Measurements from ENCODE around the gene DNAJC17. TPM values are rescaled to one million over a fixed set of nuclear protein-coding genes. Genes with fewer than 3 reads are reported as not detected.

The DNAJC17 gene
- total RNA-seq, 2 experiments from 2014 or later = 24.2 to 39.9 TPM

- Histone ChIP-seq H3K4me2 (ENCODE audit: low read length) (no peak overlapping the region), H3K9me3 (ENCODE audit: low read length) (no peaks in the 10 kb centered on the region), H4K20me1 (ENCODE audit: insufficient read depth, low read length) (no peaks in the 10 kb centered on the region), H3K4me3 (ENCODE audit: low read depth, low read length, poor library complexity, severe bottlenecking) (no peak overlapping the region), H3K4me1 (ENCODE audit: insufficient read depth, low read length, poor library complexity, severe bottlenecking) (peaks cover 66% of the 10 kb centered on the region), H3K36me3 (ENCODE audit: insufficient read depth, low read length) (peaks cover 37% of the 10 kb centered on the region; the same call in 1 of the 2 replicates), H3K79me2 (ENCODE audit: insufficient read depth, low read depth, low read length) (peaks cover 4% of the 10 kb centered on the region; the same call in 1 of the 2 replicates), H2AFZ (ENCODE audit: low read length) (no peak overlapping the region), H3K27ac (ENCODE audit: low read depth, low read length, poor library complexity, severe bottlenecking) (no peak overlapping the region), H3K9me2 (ENCODE audit: insufficient read depth, low read length) (no peaks in the 10 kb centered on the region)
- ChIA-PET POLR2A (no interaction called here), CTCF (ENCODE audit: unreplicated experiment) (no interaction called here)
- no TSS peak for BruUV-seq (replicated peaks)
- TF ChIP-seq, protein P1, sequence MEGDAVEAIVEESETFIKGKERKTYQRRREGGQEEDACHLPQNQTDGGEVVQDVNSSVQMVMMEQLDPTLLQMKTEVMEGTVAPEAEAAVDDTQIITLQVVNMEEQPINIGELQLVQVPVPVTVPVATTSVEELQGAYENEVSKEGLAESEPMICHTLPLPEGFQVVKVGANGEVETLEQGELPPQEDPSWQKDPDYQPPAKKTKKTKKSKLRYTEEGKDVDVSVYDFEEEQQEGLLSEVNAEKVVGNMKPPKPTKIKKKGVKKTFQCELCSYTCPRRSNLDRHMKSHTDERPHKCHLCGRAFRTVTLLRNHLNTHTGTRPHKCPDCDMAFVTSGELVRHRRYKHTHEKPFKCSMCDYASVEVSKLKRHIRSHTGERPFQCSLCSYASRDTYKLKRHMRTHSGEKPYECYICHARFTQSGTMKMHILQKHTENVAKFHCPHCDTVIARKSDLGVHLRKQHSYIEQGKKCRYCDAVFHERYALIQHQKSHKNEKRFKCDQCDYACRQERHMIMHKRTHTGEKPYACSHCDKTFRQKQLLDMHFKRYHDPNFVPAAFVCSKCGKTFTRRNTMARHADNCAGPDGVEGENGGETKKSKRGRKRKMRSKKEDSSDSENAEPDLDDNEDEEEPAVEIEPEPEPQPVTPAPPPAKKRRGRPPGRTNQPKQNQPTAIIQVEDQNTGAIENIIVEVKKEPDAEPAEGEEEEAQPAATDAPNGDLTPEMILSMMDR (conservative IDR thresholded peaks at IDR 0.05; ENCODE audit: low read length) = no peak
- no peak for TF ChIP-seq EZH2phosphoT487 (IDR thresholded peaks at IDR 0.05; ENCODE audit: borderline replicate concordance, low read depth, low read length)
- no peak for DNase-seq (ENCODE audit: low spot score)
- intact Hi-C loops (cut with micrococcal nuclease; ENCODE audit: unreplicated experiment) = loop anchor here (5.0 kb wide), 2 partner anchors 125 to 175 kb away; partner anchors contain the start of genes KNL1 and VPS18
Measured at GRCh38 chr15:40766906-40767837, 40.1 kb downstream of the DNAJC17 start.

DNA sequence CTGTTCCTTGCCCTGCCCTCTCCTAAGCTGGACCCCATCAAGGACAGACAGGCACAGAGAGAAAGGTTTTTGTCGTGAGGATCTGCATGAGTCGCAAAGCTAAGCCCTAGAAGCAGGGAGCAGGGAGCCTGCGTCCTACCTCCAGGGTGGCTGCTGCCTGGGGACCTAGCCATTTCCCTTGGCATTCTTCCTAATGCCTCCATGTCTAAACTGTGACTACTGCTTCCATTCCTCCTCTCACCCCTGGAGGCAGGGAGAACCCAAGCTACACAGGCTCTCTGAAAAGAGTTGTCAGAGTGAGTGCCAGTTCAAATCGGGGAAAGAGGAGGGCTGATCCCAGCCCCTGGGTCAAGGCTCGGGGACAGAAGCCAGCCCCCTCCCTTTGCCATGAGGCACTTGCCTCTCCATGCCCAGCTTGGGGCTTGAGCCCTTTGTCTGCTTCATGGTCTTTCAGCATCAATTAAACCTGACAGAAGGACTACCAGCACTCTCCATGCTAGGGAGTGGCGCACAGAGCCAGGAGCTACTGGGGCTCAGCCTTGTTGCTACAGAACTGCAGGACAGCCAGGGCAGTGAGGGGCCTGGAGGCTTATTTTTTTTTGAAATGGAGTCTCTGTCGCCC, 41.0 kb downstream of the DNAJC17 start:
- CTCF ChIA-PET (ENCODE audit: unreplicated experiment) = interaction anchor here (0.7 kb wide), 1 partner anchor 1910 kb away, joined by 4 read pairs; no protein-coding TSS in a partner anchor
- DNase-seq (ENCODE audit: low spot score) = no peak
- H3K4me2 ChIP-seq (ENCODE audit: low read length) = peak overlapping the region; percentile 95
- no peaks in the 10 kb centered on the region for H3K9me3 ChIP-seq (ENCODE audit: low read length)
- intact Hi-C loops (cut with micrococcal nuclease; ENCODE audit: unreplicated experiment) = loop anchor here (5.0 kb wide), 2 partner anchors 126 to 174 kb away; partner anchors contain the start of genes KNL1 and VPS18
- no peak for TF ChIP-seq EZH2phosphoT487 (IDR thresholded peaks at IDR 0.05; ENCODE audit: borderline replicate concordance, low read depth, low read length)
- TF ChIP-seq, protein P1 (conservative IDR thresholded peaks at IDR 0.05; ENCODE audit: low read length) = no peak
- no peaks in the 10 kb centered on the region for H3K9me2 ChIP-seq (ENCODE audit: insufficient read depth, low read length)
- H3K4me3 ChIP-seq (ENCODE audit: low read depth, low read length, poor library complexity, severe bottlenecking) = no peak overlapping the region
- peaks cover 4% of the 10 kb centered on the region; the same call in 1 of the 2 replicates for H3K79me2 ChIP-seq (ENCODE audit: insufficient read depth, low read depth, low read length)
- H3K36me3 ChIP-seq (ENCODE audit: insufficient read depth, low read length) = peaks cover 31% of the 10 kb centered on the region; the same call in 1 of the 2 replicates
- no peaks in the 10 kb centered on the region for H4K20me1 ChIP-seq (ENCODE audit: insufficient read depth, low read length)
- no peak overlapping the region for H2AFZ ChIP-seq (ENCODE audit: low read length)
- no TSS peak for BruUV-seq (replicated peaks)
- peak overlapping the region; percentile 79 for H3K27ac ChIP-seq (ENCODE audit: low read depth, low read length, poor library complexity, severe bottlenecking)
- H3K4me1 ChIP-seq (ENCODE audit: insufficient read depth, low read length, poor library complexity, severe bottlenecking) = peaks cover 63% of the 10 kb centered on the region
- POLR2A ChIA-PET = interaction anchor here (1.0 to 2.4 kb wide), 3 partner anchors 9 to 23 kb away, joined by 3 to 8 read pairs (median 4); no protein-coding TSS in a partner anchor

All from OCI-LY7 (cell line).